Right lobe of liver (tissue), 6 donors: ENCODE data around the gene SLC10A4. TPM values are rescaled to one million over a fixed set of nuclear protein-coding genes. Genes with fewer than 3 reads are reported as not detected.

Experiments used
- ATAC-seq, 4 donors: fragments of 200-7000 bp; cut with Tn5 transposase; one replicate each; pipeline ENCODE4 v1.9.1; 2020; ENCODE audit warnings: mild to moderate bottlenecking in 4 of 4, moderate library complexity in 4 of 4
- DNase-seq, 3 donors: peaks; one replicate each; pipeline ENCODE4 v3.0.0-alpha.2; 2020
- H3K27ac ChIP-seq, 3 donors: fragments of 200-600 bp; one replicate each; pipeline ENCODE4 v1.8.0; 2022
- H3K27me3 ChIP-seq, 2 donors: fragments of 200-600 bp; one replicate each; pipeline ENCODE4 v1.8.0; 2022
- H3K36me3 ChIP-seq, 4 donors: fragments of 200-600 bp; sonication (generic) in 1 of 4; one replicate each; pipeline versions ENCODE4 v1.5.1 to v1.8.0; 2017 to 2022; ENCODE audit warnings: control low read depth in 1 of 4
- H3K4me1 ChIP-seq, 4 donors: fragments of 200-600 bp; sonication (generic) in 1 of 4; one replicate each; pipeline versions ENCODE4 v1.5.1 to v1.8.0; 2017 to 2022; ENCODE audit warnings: control low read depth in 1 of 4
- H3K4me3 ChIP-seq, 3 donors: fragments of 200-600 bp; one replicate each; pipeline ENCODE4 v1.8.0; 2022
- H3K9me3 ChIP-seq, 4 donors: fragments of 200-600 bp; sonication (generic) in 1 of 4; one replicate each; pipeline versions ENCODE4 v1.5.1 to v1.8.0; 2017 to 2022; ENCODE audit warnings: control low read depth in 1 of 4
- CTCF ChIP-seq, 4 donors: fragments of 200-600 bp in 3 of 4; fragments of 450-650 bp in 1 of 4; IDR thresholded peaks; one replicate each; pipeline versions ENCODE4 v1.5.1 to v1.8.0; 2016 to 2022; ENCODE audit warnings: antibody characterized with exemption in 4 of 4, mild to moderate bottlenecking in 2 of 4
- POLR2A ChIP-seq: fragments of 450-650 bp; IDR thresholded peaks from one replicate; pipeline ENCODE4 v1.6.1; 2017; ENCODE audit warnings: antibody characterized with exemption, mild to moderate bottlenecking
- WGBS: methylation state at CpG from one replicate; pipeline ENCODE4 v1.1.6; 2018; ENCODE audit warnings: low coverage, low lambda C conversion rate; ENCODE audit not compliant: insufficient coverage; ENCODE audit errors: missing lambda C conversion rate; 5-methylcytosine and 5-hydroxymethylcytosine counted together
- intact Hi-C, 2 donors: fragments of 100-400 bp; cut with DNase I; formaldehyde crosslinking; loops; one replicate each; pipeline versions ENCODE4 v1.11.2 to v1.14.1; 2022
- total RNA-seq, 6 experiments: library from RNA; depleted of rRNA in 2 of 6; stranded (reverse); fragments of >200 nt in 2 of 6; fragmentation: NEBNext Ultra II Directional in 3 of 6; extraction: Animal tissue kit (Norgen Biotek cat#: 25700) in 3 of 6; gene quantifications; one replicate each; pipeline versions ENCODE4 v1.1.0 to v1.2.4, GENCODE V29; 2016 to 2023
- donor health status: DM: no; HTN: yes; CAD: no.
- donor health status: DM: no; HTN: no; CAD: no.
- donor health status: DM: no; HTN: no; CAD: no.
- donor health status: DM: no; HTN: yes; CAD: no.
- donor health status: DM: no; HTN: yes; CAD: no.

SLC10A4 gene
- total RNA-seq, 6 experiments from 2014 or later: 0.22 TPM; not detected in 5

DNA sequence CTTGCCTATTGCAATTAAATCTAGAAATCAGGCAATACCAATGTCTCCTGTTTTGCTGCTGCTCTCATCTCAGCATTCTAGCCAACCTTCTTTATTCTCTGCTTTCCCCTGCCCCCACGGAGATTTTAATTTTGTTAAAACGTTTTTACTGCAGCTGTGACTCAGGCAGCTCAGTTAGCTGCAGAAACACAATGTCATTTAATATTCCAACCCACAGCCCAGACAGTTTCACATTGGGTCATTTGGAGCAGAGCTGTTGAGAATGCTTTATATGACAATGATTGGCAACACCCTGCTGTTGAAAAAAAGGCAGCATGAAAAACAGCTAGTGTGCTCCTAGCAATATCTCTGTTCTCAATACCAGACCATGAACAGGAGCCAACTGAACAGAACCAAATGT lies 12.6 kb upstream of the SLC10A4 start:
- H3K27me3 ChIP-seq: no peaks in the 10 kb centered on the region

GRCh38 chr4:48472794-48473193 lies 10.3 kb upstream of the SLC10A4 start:
- no peaks in the 10 kb centered on the region for H3K36me3 ChIP-seq
- H3K4me1 ChIP-seq: no peaks in the 10 kb centered on the region
- H3K27ac ChIP-seq: no peak overlapping the region
- 76% methylated on average over 1 of the region's 1 CpG for WGBS
- TF ChIP-seq POLR2A (no peak), CTCF (IDR thresholded peaks at IDR 0.05) (no peak)
- DNase-seq: no peak
- no peaks in the 10 kb centered on the region for H3K27me3 ChIP-seq
- H3K4me3 ChIP-seq: no peak overlapping the region
- no peaks in the 10 kb centered on the region for H3K9me3 ChIP-seq
- intact Hi-C loops: no loop called here
- no peak for ATAC-seq

More for the DNA sequence above, 12.6 kb upstream of the SLC10A4 start:
- no peaks in the 10 kb centered on the region for H3K4me1 ChIP-seq
- no peak overlapping the region for H3K27ac ChIP-seq
- TF ChIP-seq CTCF (IDR thresholded peaks at IDR 0.05) (no peak), POLR2A (no peak)
- WGBS: 39% methylated on average over 2 of the region's 2 CpGs
- H3K4me3 ChIP-seq: no peak overlapping the region
- H3K36me3 ChIP-seq: no peaks in the 10 kb centered on the region
- intact Hi-C loops: no loop called here
- ATAC-seq (no peak), DNase-seq (no peak)
- no peaks in the 10 kb centered on the region for H3K9me3 ChIP-seq

- H3K9me3 ChIP-seq: no peaks in the 10 kb centered on the region
- no peak overlapping the region for H3K27ac ChIP-seq
- DNase-seq (no peak), ATAC-seq (no peak)
- H3K4me3 ChIP-seq: no peak overlapping the region
- no peaks in the 10 kb centered on the region for H3K36me3 ChIP-seq
- TF ChIP-seq CTCF (IDR thresholded peaks at IDR 0.05) (no peak), POLR2A (no peak)
- WGBS: 79% methylated on average over 3 of the region's 6 CpGs
- H3K27me3 ChIP-seq: no peaks in the 10 kb centered on the region
- H3K4me1 ChIP-seq: no peaks in the 10 kb centered on the region
- intact Hi-C loops: no loop called here
Observed at GRCh38 chr4:48475770-48476169, 7.4 kb upstream of the SLC10A4 start.

- intact Hi-C loops: no loop called here
- Histone ChIP-seq H3K27me3 (peaks cover 0 to 7% of the 10 kb centered on the region in 2 donors), H3K4me3 (no peak overlapping the region), H3K36me3 (no peaks in the 10 kb centered on the region), H3K4me1 (no peaks in the 10 kb centered on the region), H3K9me3 (no peaks in the 10 kb centered on the region), H3K27ac (no peak overlapping the region)
- WGBS: 77% methylated on average over 2 of the region's 2 CpGs
- DNase-seq: no peak
- no peak for ATAC-seq
- TF ChIP-seq POLR2A: no peak
Observed at GRCh38 chr4:48478273-48478672, 4.9 kb upstream of the SLC10A4 start.

- WGBS: 71% methylated on average over 1 of the region's 1 CpG
- no peak overlapping the region for H3K4me3 ChIP-seq
- H3K4me1 ChIP-seq: no peaks in the 10 kb centered on the region
- no peak for ATAC-seq
- H3K9me3 ChIP-seq: no peaks in the 10 kb centered on the region
- H3K27ac ChIP-seq: no peak overlapping the region
- DNase-seq: no peak
- TF ChIP-seq POLR2A (no peak), CTCF (IDR thresholded peaks at IDR 0.05) (no peak)
- peaks cover 6 to 14% of the 10 kb centered on the region in 2 donors for H3K27me3 ChIP-seq
- H3K36me3 ChIP-seq: no peaks in the 10 kb centered on the region
- intact Hi-C loops: no loop called here
Observed at GRCh38 chr4:48481581-48481980, 1.6 kb upstream of the SLC10A4 start.
